CD14-positive monocyte (primary cell): ENCODE data around the gene MUC15. TPM values are rescaled to one million over a fixed set of nuclear protein-coding genes. Genes with fewer than 3 reads are reported as not detected.

ENCODE experiments used
- DNase-seq, 3 donors: peaks; one replicate each; pipeline ENCODE4 v3.0.0-alpha.2; 2011 to 2022
- H2AFZ ChIP-seq: 2 replicates; pipeline ENCODE4 v1.6.0; 2012; ENCODE audit warnings: mild to moderate bottlenecking, low read depth, low read length, inconsistent platforms; ENCODE audit not compliant: insufficient read depth, poor library complexity, severe bottlenecking
- H3K27ac ChIP-seq, 2 donors: 1 replicate in 1 of 2; 2 replicates in 1 of 2; pipeline ENCODE4 v1.5.1; 2012 to 2013; ENCODE audit warnings: low read length in 2 of 2, control low read depth in 1 of 2, inconsistent platforms in 1 of 2, low read depth in 1 of 2, mild to moderate bottlenecking in 1 of 2
- H3K27me3 ChIP-seq, 2 donors: one replicate each; pipeline versions ENCODE4 v1.6.0 to v1.6.1; 2011 to 2013; ENCODE audit warnings: low read length in 2 of 2; ENCODE audit not compliant: control insufficient read depth in 2 of 2, insufficient read depth in 2 of 2
- H3K36me3 ChIP-seq, 2 donors: replicated peaks in 1 of 2; 1 replicate in 1 of 2; 2 replicates in 1 of 2; pipeline versions ENCODE4 v1.5.1 to v1.6.1; 2012 to 2013; ENCODE audit warnings: low read length in 2 of 2, control low read depth in 1 of 2, inconsistent platforms in 1 of 2, mild to moderate bottlenecking in 1 of 2; ENCODE audit not compliant: insufficient read depth in 2 of 2, control insufficient read depth in 1 of 2
- H3K4me1 ChIP-seq, 2 donors: 1 replicate in 1 of 2; 2 replicates in 1 of 2; pipeline versions ENCODE4 v1.5.1 to v1.6.1; 2012 to 2013; ENCODE audit warnings: low read length in 2 of 2, control low read depth in 1 of 2, inconsistent platforms in 1 of 2, mild to moderate bottlenecking in 1 of 2, moderate library complexity in 1 of 2; ENCODE audit not compliant: insufficient read depth in 2 of 2, control insufficient read depth in 1 of 2
- H3K4me2 ChIP-seq: replicated peaks from 2 replicates; pipeline ENCODE3; 2012; ENCODE audit warnings: low read length, moderate library complexity, mild to moderate bottlenecking; ENCODE audit not compliant: poor library complexity, severe bottlenecking; ENCODE audit errors: extremely low read depth
- H3K4me3 ChIP-seq, 3 experiments: fragments of 200-600 bp in 1 of 3; sonication (generic) in 1 of 3; replicated peaks in 1 of 3; 1 replicate in 2 of 3; 2 replicates in 1 of 3; pipeline ENCODE4 v1.5.1; 2011 to 2013; ENCODE audit warnings: low read length in 3 of 3, mild to moderate bottlenecking in 3 of 3, control low read depth in 2 of 3, low read depth in 2 of 3, inconsistent platforms in 1 of 3, moderate library complexity in 1 of 3
- H3K79me2 ChIP-seq: 2 replicates; pipeline ENCODE4 v1.6.0; 2012; ENCODE audit warnings: mild to moderate bottlenecking, control low read depth, inconsistent platforms, low read length, moderate library complexity; ENCODE audit not compliant: insufficient read depth
- H3K9ac ChIP-seq: 2 replicates; pipeline ENCODE4 v1.6.0; 2017; ENCODE audit warnings: low read length, mild to moderate bottlenecking; ENCODE audit not compliant: insufficient read depth, poor library complexity, severe bottlenecking
- H3K9me3 ChIP-seq, 2 donors: replicated peaks in 1 of 2; 1 replicate in 1 of 2; 2 replicates in 1 of 2; pipeline versions ENCODE4 v1.5.1 to v1.6.1; 2012 to 2013; ENCODE audit warnings: low read length in 2 of 2, control low read depth in 1 of 2; ENCODE audit not compliant: control insufficient read depth in 1 of 2, insufficient read depth in 1 of 2
- H4K20me1 ChIP-seq: 2 replicates; pipeline ENCODE4 v1.6.0; 2012; ENCODE audit warnings: mild to moderate bottlenecking, low read length, control low read depth, moderate library complexity; ENCODE audit not compliant: insufficient read depth
- H3K27ac Mint-ChIP-seq, 7 donors: one replicate each; pipeline ENCODE4 v1.8.0; 2020; ENCODE audit warnings: mild to moderate bottlenecking in 7 of 7, mixed read lengths in 7 of 7, moderate library complexity in 6 of 7, inconsistent platforms in 2 of 7
- H3K27me3 Mint-ChIP-seq, 3 donors: one replicate each; pipeline ENCODE4 v1.8.0; 2021 to 2022; ENCODE audit warnings: low read depth in 3 of 3, mild to moderate bottlenecking in 3 of 3, mixed read lengths in 3 of 3, moderate library complexity in 3 of 3, inconsistent platforms in 1 of 3
- H3K36me3 Mint-ChIP-seq, 2 donors: one replicate each; pipeline ENCODE4 v1.8.0; 2020; ENCODE audit warnings: mixed read lengths in 2 of 2, inconsistent platforms in 1 of 2, mild to moderate bottlenecking in 1 of 2
- H3K4me1 Mint-ChIP-seq: one replicate; pipeline ENCODE4 v1.8.0; 2020; ENCODE audit warnings: mild to moderate bottlenecking, mixed read lengths
- H3K4me3 Mint-ChIP-seq, 2 donors: one replicate each; pipeline ENCODE4 v1.8.0; 2020; ENCODE audit warnings: mild to moderate bottlenecking in 2 of 2, mixed read lengths in 2 of 2, moderate library complexity in 1 of 2
- H3K9me3 Mint-ChIP-seq, 7 donors: one replicate each; pipeline ENCODE4 v1.8.0; 2020 to 2022; ENCODE audit warnings: mixed read lengths in 7 of 7, mild to moderate bottlenecking in 6 of 7, moderate library complexity in 6 of 7, inconsistent platforms in 2 of 7
- WGBS: methylation state at CpG from one replicate; pipeline ENCODE4 v1.1.5; 2013; ENCODE audit warnings: missing lambda C conversion rate; ENCODE audit not compliant: insufficient coverage; 5-methylcytosine and 5-hydroxymethylcytosine counted together
- intact Hi-C, 2 donors: fragments of 100-400 bp; cut with micrococcal nuclease; formaldehyde crosslinking; loops; one replicate each; pipeline versions ENCODE4 v1.15.0 to v1.15.1; 2023
- polyA plus RNA-seq, 3 donors: library from polyadenylated mRNA; depleted of rRNA in 1 of 3; unstranded in 2 of 3; stranded (reverse) in 1 of 3; fragments of 300-500 nt in 2 of 3; fragments of >200 nt in 1 of 3; fragmentation: Illumina TruSeq in 2 of 3; gene quantifications; 1 replicate in 2 of 3; 2 replicates in 1 of 3; pipeline ENCODE4 v1.2.3, GENCODE V29; 2012 to 2021
- TF ChIP-seq, protein P1 (sequence below): fragments of 200-600 bp; IDR thresholded peaks from one replicate; pipeline ENCODE4 v1.8.0; 2022; ENCODE audit warnings: antibody characterized with exemption, mild to moderate bottlenecking

MUC15 gene
- polyA plus RNA-seq, 3 donors: not detected

DNA sequence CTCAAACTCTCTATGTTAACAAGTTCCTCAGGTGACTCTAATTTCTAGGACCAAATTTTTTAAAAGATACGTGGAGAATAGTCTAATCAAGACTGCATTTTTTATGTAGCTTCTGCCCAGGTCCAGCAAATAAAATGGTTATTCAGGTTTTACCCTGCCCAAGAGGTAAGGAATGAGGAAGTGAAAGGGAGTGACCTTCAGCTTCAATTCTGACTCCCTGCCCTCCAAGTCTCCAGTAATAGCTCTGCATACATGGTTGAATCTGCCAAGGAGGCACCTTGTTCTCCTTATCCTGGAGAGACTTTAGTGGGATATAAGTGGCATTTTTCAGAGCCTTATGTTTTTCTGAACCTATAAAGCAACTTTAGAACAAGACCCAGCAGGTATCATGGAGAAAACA is 15.5 kb downstream of the MUC15 start:
- Mint-ChIP-seq H3K27me3 (no peaks in the 10 kb centered on the region), H3K27ac (no peak overlapping the region), H3K4me1 (no peaks in the 10 kb centered on the region), H3K9me3 (no peaks in the 10 kb centered on the region), H3K36me3 (no peaks in the 10 kb centered on the region), H3K4me3 (no peak overlapping the region)
- H3K4me3 ChIP-seq: no peak overlapping the region
- no peaks in the 10 kb centered on the region for H3K36me3 ChIP-seq
- TF ChIP-seq, protein P1, sequence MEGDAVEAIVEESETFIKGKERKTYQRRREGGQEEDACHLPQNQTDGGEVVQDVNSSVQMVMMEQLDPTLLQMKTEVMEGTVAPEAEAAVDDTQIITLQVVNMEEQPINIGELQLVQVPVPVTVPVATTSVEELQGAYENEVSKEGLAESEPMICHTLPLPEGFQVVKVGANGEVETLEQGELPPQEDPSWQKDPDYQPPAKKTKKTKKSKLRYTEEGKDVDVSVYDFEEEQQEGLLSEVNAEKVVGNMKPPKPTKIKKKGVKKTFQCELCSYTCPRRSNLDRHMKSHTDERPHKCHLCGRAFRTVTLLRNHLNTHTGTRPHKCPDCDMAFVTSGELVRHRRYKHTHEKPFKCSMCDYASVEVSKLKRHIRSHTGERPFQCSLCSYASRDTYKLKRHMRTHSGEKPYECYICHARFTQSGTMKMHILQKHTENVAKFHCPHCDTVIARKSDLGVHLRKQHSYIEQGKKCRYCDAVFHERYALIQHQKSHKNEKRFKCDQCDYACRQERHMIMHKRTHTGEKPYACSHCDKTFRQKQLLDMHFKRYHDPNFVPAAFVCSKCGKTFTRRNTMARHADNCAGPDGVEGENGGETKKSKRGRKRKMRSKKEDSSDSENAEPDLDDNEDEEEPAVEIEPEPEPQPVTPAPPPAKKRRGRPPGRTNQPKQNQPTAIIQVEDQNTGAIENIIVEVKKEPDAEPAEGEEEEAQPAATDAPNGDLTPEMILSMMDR: no peak
- no peaks in the 10 kb centered on the region for H3K27me3 ChIP-seq
- no peaks in the 10 kb centered on the region for H4K20me1 ChIP-seq
- no peak overlapping the region for H3K4me2 ChIP-seq
- 60% methylated on average over 1 of the region's 1 CpG for WGBS
- no peak overlapping the region for H2AFZ ChIP-seq
- H3K9ac ChIP-seq: no peak overlapping the region
- intact Hi-C loops: no loop called here
- no peaks in the 10 kb centered on the region for H3K79me2 ChIP-seq
- no peak overlapping the region for H3K27ac ChIP-seq
- no peak for DNase-seq
- H3K4me1 ChIP-seq: no peaks in the 10 kb centered on the region
- H3K9me3 ChIP-seq: no peaks in the 10 kb centered on the region

DNA sequence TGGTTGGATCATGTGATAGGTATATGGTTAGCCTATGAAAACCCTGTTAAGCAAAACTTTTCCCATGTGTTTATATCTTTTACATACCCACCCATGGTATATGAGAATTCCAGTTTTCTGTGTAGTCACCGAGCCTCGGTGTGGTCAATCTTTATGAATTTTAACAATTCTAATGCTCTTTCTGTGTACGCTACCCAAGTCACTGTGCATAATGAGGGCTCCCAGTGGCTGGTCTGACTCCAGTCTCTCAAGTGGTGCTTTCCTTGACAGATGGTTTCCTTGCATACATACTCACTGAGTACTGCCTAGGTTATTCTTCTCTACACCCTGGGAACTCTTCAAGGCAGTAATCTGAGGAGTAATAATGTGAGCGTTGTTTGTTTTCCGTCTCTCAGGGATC is 17.6 kb downstream of the MUC15 start:
- Histone ChIP-seq H3K79me2 (no peaks in the 10 kb centered on the region), H3K27ac (no peak overlapping the region), H3K9me3 (no peaks in the 10 kb centered on the region), H3K36me3 (no peaks in the 10 kb centered on the region), H3K9ac (no peak overlapping the region), H3K4me2 (no peak overlapping the region), H3K4me1 (no peaks in the 10 kb centered on the region), H3K27me3 (no peaks in the 10 kb centered on the region), H3K4me3 (no peak overlapping the region), H4K20me1 (no peaks in the 10 kb centered on the region), H2AFZ (no peak overlapping the region)
- no peaks in the 10 kb centered on the region for H3K4me1 Mint-ChIP-seq
- no peak overlapping the region for H3K4me3 Mint-ChIP-seq
- H3K9me3 Mint-ChIP-seq: no peaks in the 10 kb centered on the region
- H3K27me3 Mint-ChIP-seq: no peaks in the 10 kb centered on the region
- intact Hi-C loops: no loop called here
- 81% methylated on average over 3 of the region's 5 CpGs for WGBS
- DNase-seq: no peak
- no peak overlapping the region for H3K27ac Mint-ChIP-seq
- no peaks in the 10 kb centered on the region for H3K36me3 Mint-ChIP-seq
- TF ChIP-seq, protein P1: no peak
